ENCODE results near the gene PAPPA2.

DNA sequence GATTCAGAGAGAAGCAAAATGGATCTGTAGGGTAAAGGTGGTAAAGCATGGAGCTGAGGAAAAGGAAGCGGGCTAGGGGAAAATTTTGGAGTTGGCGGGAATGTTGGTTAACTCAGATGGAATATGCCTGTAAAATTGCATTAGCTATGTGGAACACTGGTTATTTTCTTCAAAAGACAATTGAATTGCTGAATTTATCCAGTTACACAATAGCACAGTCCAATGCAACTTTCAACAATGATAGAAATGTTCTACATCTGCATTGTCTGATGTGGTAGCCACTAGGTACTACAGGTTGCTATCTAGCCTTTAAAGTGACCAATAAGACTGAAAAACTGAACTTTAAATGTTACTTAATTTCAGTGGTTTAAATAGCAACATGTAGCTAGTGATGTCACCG, 386.3 kb downstream of the PAPPA2 start:
- TF ChIP-seq, protein P1, sequence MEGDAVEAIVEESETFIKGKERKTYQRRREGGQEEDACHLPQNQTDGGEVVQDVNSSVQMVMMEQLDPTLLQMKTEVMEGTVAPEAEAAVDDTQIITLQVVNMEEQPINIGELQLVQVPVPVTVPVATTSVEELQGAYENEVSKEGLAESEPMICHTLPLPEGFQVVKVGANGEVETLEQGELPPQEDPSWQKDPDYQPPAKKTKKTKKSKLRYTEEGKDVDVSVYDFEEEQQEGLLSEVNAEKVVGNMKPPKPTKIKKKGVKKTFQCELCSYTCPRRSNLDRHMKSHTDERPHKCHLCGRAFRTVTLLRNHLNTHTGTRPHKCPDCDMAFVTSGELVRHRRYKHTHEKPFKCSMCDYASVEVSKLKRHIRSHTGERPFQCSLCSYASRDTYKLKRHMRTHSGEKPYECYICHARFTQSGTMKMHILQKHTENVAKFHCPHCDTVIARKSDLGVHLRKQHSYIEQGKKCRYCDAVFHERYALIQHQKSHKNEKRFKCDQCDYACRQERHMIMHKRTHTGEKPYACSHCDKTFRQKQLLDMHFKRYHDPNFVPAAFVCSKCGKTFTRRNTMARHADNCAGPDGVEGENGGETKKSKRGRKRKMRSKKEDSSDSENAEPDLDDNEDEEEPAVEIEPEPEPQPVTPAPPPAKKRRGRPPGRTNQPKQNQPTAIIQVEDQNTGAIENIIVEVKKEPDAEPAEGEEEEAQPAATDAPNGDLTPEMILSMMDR (IDR thresholded peaks at IDR 0.05), result no peak
- no peak for TF ChIP-seq POLR2A (IDR thresholded peaks at IDR 0.05)

All from breast epithelium (tissue), 3 donors.